ENCODE measurements around the gene MT1G.

DNA sequence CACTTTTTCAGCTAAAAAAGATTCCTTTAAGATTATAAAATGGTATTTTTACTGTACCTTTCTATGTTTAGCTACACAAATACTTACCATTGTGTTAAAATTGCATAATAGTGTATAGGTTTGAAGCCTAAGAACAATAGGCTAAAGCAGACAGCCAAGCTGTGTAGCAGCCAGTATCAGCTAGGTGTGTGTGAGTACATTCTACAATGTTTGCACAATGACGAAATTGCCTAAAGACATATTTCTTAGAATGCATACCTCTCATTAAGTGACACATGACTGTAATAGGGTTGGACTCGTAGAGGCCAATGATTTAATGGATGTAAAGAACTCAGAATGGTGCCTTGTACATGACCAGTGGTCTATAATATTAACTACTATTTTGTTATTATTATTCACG is 18.0 kb downstream of the MT1G start:
- no peak for TF ChIP-seq FOXK2 (IDR thresholded peaks at IDR 0.05)
- no peak for TF ChIP-seq NFRKB (IDR thresholded peaks at IDR 0.05)
- TF ChIP-seq, protein P1, sequence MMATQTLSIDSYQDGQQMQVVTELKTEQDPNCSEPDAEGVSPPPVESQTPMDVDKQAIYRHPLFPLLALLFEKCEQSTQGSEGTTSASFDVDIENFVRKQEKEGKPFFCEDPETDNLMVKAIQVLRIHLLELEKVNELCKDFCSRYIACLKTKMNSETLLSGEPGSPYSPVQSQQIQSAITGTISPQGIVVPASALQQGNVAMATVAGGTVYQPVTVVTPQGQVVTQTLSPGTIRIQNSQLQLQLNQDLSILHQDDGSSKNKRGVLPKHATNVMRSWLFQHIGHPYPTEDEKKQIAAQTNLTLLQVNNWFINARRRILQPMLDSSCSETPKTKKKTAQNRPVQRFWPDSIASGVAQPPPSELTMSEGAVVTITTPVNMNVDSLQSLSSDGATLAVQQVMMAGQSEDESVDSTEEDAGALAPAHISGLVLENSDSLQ (IDR thresholded peaks at IDR 0.05): no peak
- TF ChIP-seq SP1 (IDR thresholded peaks at IDR 0.05): no peak
- no peak for TF ChIP-seq FOXM1 (IDR thresholded peaks at IDR 0.05; ENCODE audit: borderline replicate concordance)

Data from HEK293T (cell line).